Neuron (in vitro differentiated cells): ENCODE measurements around the gene CTNNB1.

Experiments
- H2AFZ ChIP-seq: one replicate; pipeline ENCODE4 v1.6.1; 2013; ENCODE audit warnings: low read depth, mild to moderate bottlenecking, inconsistent platforms, low read length, moderate library complexity
- H3K27me3 ChIP-seq: one replicate; pipeline ENCODE4 v1.6.1; 2013; ENCODE audit warnings: low read length; ENCODE audit not compliant: insufficient read depth
- H3K36me3 ChIP-seq: one replicate; pipeline ENCODE4 v1.6.1; 2013; ENCODE audit warnings: low read length; ENCODE audit not compliant: insufficient read depth
- H3K4me1 ChIP-seq: one replicate; pipeline ENCODE4 v1.6.1; 2013; ENCODE audit warnings: low read length; ENCODE audit not compliant: insufficient read depth
- H3K4me3 ChIP-seq: 2 replicates; pipeline ENCODE4 v1.5.1; 2013; ENCODE audit warnings: mild to moderate bottlenecking, low read length, moderate library complexity
- H3K9me3 ChIP-seq: one replicate; pipeline ENCODE4 v1.6.1; 2013; ENCODE audit warnings: low read length

CTNNB1 gene

GRCh38 chr3:41210966-41211365 is 11.7 kb downstream of the CTNNB1 start:
- Histone ChIP-seq H3K4me3 (no peak overlapping the region), H3K36me3 (peaks cover 15% of the 10 kb centered on the region), H3K27me3 (no peaks in the 10 kb centered on the region), H3K4me1 (peaks cover 8% of the 10 kb centered on the region), H3K9me3 (peaks cover 7% of the 10 kb centered on the region), H2AFZ (no peak overlapping the region)

GRCh38 chr3:41212088-41212487 is 12.8 kb downstream of the CTNNB1 start:
- Histone ChIP-seq H2AFZ (no peak overlapping the region), H3K4me1 (peaks cover 13% of the 10 kb centered on the region), H3K36me3 (peaks cover 15% of the 10 kb centered on the region), H3K9me3 (peaks cover 7% of the 10 kb centered on the region), H3K4me3 (no peak overlapping the region), H3K27me3 (no peaks in the 10 kb centered on the region)

- Histone ChIP-seq H3K27me3 (no peaks in the 10 kb centered on the region), H2AFZ (no peak overlapping the region), H3K9me3 (peaks cover 5% of the 10 kb centered on the region), H3K4me3 (no peak overlapping the region), H3K36me3 (peaks cover 11% of the 10 kb centered on the region), H3K4me1 (peaks cover 7% of the 10 kb centered on the region)
These were observed 14.3 kb downstream of the CTNNB1 start for GRCh38 chr3:41213588-41213987.

- Histone ChIP-seq H3K4me1 (peaks cover 7% of the 10 kb centered on the region), H3K27me3 (no peaks in the 10 kb centered on the region), H3K4me3 (no peak overlapping the region), H2AFZ (no peak overlapping the region), H3K36me3 (peaks cover 2% of the 10 kb centered on the region), H3K9me3 (no peaks in the 10 kb centered on the region)
These were observed 17.1 kb downstream of the CTNNB1 start for GRCh38 chr3:41216422-41216821.

DNA sequence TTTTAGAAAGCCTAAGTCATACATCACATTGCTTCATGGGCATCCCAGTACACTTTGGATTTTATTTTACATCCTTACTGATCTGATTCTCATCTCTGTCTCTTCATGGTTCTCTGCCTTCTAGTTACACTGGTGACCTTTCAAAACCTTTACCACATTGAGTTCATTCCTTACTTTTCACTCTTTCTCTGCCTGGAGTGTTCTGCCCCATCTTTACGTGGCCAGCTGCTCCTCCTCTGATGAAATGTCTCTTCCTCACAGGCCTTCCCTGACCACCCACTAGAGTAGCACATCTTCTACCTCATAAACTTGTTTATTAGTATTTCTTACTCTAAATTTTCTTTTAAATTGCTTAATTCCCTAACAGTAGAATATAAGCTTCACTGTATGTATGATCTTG is 17.7 kb downstream of the CTNNB1 start:
- no peaks in the 10 kb centered on the region for H3K36me3 ChIP-seq
- H3K27me3 ChIP-seq = no peaks in the 10 kb centered on the region
- H2AFZ ChIP-seq = no peak overlapping the region
- H3K9me3 ChIP-seq = no peaks in the 10 kb centered on the region
- no peak overlapping the region for H3K4me3 ChIP-seq
- peaks cover 7% of the 10 kb centered on the region for H3K4me1 ChIP-seq

DNA sequence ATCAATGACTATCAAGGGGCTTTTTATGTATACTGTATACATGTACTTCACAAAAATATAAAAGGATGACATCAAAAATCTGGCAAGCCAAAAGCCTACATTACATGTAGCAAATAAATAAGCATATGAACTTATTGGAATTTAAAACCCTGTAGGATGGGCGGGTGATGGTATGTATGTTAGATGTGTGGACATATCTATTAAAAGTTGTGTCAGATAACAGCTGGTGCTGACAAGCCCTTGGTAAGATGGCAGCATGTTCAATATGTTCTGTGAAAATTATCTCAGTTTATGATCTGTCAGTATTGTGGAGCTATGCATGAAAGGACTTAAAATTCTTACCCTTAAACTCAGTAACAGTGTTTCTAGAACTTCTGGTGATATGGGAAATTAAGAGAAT is 20.1 kb downstream of the CTNNB1 start:
- Histone ChIP-seq H3K9me3 (no peaks in the 10 kb centered on the region), H3K27me3 (no peaks in the 10 kb centered on the region), H3K4me1 (peaks cover 7% of the 10 kb centered on the region), H2AFZ (no peak overlapping the region), H3K36me3 (peaks cover 6% of the 10 kb centered on the region), H3K4me3 (no peak overlapping the region)

GRCh38 chr3:41220906-41221677 is 21.8 kb downstream of the CTNNB1 start:
- Histone ChIP-seq H2AFZ (no peak overlapping the region), H3K4me3 (no peak overlapping the region), H3K9me3 (no peaks in the 10 kb centered on the region), H3K36me3 (peaks cover 22% of the 10 kb centered on the region), H3K27me3 (no peaks in the 10 kb centered on the region), H3K4me1 (peaks cover 5% of the 10 kb centered on the region)

GRCh38 chr3:41222012-41222411 is 22.7 kb downstream of the CTNNB1 start:
- H3K27me3 ChIP-seq = no peaks in the 10 kb centered on the region
- no peak overlapping the region for H2AFZ ChIP-seq
- H3K36me3 ChIP-seq = peaks cover 32% of the 10 kb centered on the region
- no peak overlapping the region for H3K4me3 ChIP-seq
- H3K9me3 ChIP-seq = no peaks in the 10 kb centered on the region
- H3K4me1 ChIP-seq = peaks cover under 1% of the 10 kb centered on the region

GRCh38 chr3:41222501-41222900 is 23.2 kb downstream of the CTNNB1 start:
- H3K4me1 ChIP-seq = no peaks in the 10 kb centered on the region
- no peak overlapping the region for H3K4me3 ChIP-seq
- H2AFZ ChIP-seq = no peak overlapping the region
- H3K9me3 ChIP-seq = no peaks in the 10 kb centered on the region
- no peaks in the 10 kb centered on the region for H3K27me3 ChIP-seq
- H3K36me3 ChIP-seq = peaks cover 37% of the 10 kb centered on the region

DNA sequence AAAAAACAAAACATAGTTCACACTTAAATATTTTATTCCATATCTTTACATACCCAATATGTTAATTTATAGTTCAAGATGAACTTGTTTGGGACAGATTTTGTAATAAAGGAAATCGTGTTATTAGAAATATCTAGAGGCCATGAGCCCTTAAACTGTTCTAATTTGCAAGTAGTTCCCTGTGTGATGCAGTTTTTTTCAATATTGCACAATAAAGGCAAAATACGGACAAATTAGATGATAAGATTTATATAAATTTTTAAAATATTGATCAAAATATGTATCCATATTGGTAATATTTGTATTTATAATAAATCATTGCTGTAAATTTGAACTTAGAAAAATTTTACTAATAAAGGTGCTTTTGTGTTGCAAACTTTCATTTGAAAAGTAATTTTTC is 23.8 kb downstream of the CTNNB1 start:
- H2AFZ ChIP-seq = no peak overlapping the region
- no peaks in the 10 kb centered on the region for H3K4me1 ChIP-seq
- H3K9me3 ChIP-seq = no peaks in the 10 kb centered on the region
- H3K27me3 ChIP-seq = no peaks in the 10 kb centered on the region
- peaks cover 41% of the 10 kb centered on the region for H3K36me3 ChIP-seq
- H3K4me3 ChIP-seq = no peak overlapping the region

GRCh38 chr3:41223691-41224090 is 24.4 kb downstream of the CTNNB1 start:
- no peak overlapping the region for H3K4me3 ChIP-seq
- no peak overlapping the region for H2AFZ ChIP-seq
- no peaks in the 10 kb centered on the region for H3K4me1 ChIP-seq
- peaks cover 47% of the 10 kb centered on the region for H3K36me3 ChIP-seq
- H3K27me3 ChIP-seq = no peaks in the 10 kb centered on the region
- H3K9me3 ChIP-seq = no peaks in the 10 kb centered on the region

- peaks cover 53% of the 10 kb centered on the region for H3K36me3 ChIP-seq
- H3K9me3 ChIP-seq = no peaks in the 10 kb centered on the region
- H3K27me3 ChIP-seq = no peaks in the 10 kb centered on the region
- H3K4me3 ChIP-seq = no peak overlapping the region
- H2AFZ ChIP-seq = no peak overlapping the region
- H3K4me1 ChIP-seq = no peaks in the 10 kb centered on the region
These were observed 25.0 kb downstream of the CTNNB1 start for GRCh38 chr3:41224120-41224806.

- H3K27me3 ChIP-seq = no peaks in the 10 kb centered on the region
- H3K4me3 ChIP-seq = no peak overlapping the region
- H2AFZ ChIP-seq = no peak overlapping the region
- H3K4me1 ChIP-seq = peaks cover 14% of the 10 kb centered on the region
- H3K36me3 ChIP-seq = peaks cover 97% of the 10 kb centered on the region
- H3K9me3 ChIP-seq = no peaks in the 10 kb centered on the region
These were observed 35.8 kb downstream of the CTNNB1 start for GRCh38 chr3:41234823-41235721.
